ENCODE results near the gene CFAP46.
"Not testable (repeated sequence)": the region's sequence is repeated elsewhere in the genome, so short reads cannot be mapped to it uniquely, and the experiment has no call there.

Gene CFAP46

DNA sequence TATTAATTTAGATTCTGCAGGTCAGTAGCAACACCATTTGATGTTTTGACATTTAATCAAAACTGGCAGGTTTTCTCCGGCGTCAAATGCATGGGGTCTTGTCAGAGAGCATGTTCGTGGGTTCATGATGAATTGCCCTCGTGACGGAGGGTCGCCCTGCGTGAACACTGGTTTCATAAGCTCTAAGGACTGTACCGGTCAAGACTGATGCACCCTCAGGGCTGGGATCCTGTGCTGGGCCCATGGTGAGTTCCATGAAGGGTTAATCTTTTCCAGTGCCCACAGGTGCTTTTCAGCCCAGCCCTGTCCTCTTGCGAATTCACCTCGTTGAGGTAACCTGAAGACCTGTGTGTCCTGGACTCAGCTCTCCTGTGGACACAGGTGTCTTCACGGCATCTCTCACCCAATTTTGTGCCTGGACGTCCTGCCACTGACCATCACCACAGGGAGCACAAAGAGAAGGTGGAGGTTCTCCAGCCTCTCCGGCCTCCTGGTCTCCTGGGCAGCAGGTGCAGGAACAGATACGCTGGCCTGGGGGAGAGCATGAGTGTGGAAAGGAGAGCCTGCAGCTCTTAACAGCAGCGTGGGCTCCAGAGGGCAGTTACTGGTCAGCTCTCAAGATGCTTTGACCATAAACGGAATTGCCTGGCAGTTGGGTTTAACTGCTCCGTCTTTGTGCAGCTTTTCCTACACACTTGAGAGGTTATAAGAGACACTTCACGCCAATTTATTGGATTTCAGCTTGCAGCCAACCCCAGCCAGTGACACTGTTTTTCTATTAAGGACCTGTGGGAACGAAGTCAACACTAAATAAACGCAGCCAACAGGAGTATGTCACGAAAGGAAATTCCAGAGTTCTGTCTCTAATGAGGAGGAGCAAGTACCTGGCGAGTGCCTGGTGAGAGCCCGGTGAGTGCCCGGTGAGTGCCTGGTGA, 37.4 kb upstream of the CFAP46 start:
- DNase-seq (ENCODE audit: low spot score): no peak

DNA sequence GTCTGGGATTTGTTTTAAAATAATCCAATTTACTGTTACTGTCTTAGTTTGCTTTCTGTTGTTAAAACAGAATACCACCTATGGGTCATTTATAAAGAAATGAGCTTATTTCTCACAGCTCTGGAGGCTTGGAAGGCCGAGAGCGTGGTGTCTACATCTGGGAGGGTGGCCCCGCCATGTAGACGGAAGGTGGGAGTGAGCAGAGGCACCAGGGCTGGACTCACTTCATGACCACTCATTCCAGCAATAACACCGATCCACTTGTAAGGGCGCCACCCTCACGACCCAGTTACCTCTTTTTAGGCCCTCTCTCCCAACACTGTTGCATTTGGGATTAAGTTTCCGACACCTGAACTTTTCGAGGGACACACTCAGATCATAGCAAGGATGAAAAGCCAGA, 36.2 kb upstream of the CFAP46 start:
- no peak for DNase-seq (ENCODE audit: low spot score)

DNA sequence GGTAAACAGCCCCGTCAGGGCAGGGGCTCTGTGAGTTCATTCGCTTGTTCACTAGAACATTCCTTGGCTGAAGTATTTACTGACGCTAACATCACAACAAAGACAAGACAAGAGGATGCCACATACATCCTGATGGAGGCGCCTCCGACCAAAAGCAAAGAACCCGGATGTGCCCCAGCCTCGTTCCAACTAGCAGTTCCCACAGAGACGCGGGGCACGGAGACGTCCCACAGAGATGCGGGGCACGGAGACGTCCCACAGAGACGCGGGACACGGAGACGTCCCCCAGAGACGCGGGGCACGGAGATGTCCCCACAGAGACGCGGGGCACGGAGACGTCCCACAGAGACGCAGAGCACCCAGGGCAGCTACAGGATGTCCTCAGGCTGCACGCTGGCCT, 35.4 kb upstream of the CFAP46 start:
- no peak for DNase-seq (ENCODE audit: low spot score)

DNA sequence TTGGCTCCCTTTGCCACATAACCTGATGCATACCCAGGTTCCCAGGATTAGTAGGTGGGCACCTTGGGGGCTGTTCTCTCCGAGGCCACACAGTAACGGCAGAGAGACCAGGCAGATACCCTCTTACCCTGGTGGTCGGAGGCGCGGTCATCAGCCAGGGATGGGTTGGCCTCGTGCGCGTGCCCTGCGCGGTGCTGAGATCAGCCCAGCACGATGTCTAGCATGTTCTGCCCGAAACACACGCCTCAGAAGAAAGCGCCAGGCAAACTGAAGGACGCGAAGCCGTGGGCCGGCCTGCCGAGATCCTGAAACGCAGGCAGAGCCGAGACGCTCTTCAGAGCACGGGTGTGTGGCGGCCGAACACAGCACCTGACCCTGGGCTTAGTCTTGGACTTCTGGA, 34.7 kb upstream of the CFAP46 start:
- DNase-seq (ENCODE audit: low spot score): no peak

DNA sequence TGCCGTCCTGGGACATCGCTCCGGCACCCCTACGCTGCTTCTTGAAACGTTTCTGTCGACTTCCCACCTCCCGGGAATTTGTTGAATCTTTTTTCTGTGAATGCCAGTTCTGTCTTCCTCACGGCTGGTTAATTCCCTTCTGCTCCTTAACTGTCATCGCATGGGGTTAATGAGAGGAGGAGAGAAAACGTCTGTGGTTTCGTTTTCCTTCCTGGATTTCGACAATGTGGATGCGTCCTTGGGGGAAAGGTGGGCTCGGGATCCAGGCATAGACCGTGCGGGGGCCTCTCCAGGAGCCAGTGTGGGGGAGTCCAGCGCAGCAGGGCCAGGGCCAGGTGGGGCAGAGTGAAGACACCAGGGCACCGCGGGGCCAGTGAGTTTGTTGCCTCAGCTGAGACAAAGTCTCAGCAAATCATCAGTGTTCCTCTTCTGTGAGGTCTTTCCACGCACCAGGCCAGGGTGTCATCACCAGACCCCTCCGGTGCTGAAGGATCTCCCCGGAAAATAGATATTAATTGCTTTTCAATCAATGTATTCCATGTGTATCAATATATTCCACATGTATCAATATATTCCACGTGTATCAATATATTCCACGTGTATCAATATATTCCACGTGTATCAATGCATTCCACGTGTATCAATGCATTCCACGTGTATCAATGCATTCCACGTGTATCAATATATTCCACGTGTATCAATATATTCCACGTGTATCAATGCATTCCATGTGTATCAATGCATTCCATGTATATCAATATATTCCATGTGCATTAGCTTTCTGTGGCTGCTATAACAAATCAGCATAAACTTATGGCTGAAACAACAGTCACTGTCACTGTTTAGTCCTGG, 33.7 kb upstream of the CFAP46 start:
- DNase-seq (ENCODE audit: low spot score): no peak

DNA sequence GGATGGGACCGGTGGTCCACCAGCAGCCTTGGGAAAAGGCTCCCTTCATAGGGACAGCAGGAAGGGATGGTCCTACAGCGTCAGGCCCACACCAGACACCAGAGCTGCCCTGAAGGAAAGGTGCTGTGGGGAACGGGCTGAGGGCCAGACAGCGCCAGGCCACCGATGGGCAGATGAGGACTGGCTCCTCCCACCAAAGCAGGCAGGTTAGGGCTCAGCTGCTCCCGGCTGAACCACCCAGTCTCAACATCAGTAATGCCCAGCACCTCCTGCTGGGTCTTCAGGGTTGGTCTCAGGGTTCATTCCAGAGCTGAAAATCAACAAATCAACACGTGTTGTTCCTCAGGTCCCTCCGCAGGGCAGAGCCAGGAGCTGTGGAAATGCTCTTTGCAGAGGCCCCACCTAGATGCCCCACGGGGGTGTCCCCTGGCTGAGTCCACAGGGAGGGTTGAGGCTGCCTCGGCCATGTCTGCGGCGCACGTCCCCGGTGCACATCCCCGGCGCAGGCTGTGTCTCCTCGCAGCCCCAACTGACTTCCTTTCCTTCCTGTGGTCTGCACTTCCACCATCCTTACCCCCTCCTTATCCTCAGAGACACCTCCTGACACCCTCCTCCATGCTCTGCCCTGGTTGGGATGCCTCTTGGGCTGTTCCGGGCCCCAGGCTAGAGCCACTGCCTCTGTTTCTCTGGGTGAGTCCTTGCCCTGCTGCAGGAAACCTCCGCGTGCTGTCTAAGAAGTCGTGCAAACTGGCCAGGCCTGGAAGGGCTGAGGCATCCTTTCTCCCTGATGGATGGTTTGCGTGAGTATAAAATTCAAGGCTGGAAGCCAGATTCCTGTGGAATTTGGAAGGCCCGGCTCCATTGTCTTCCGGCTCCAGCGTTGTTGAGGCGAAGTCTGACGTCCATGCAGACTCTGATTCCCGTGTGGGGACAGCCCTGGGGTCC, 32.8 kb upstream of the CFAP46 start:
- no peak for DNase-seq (ENCODE audit: low spot score)

DNA sequence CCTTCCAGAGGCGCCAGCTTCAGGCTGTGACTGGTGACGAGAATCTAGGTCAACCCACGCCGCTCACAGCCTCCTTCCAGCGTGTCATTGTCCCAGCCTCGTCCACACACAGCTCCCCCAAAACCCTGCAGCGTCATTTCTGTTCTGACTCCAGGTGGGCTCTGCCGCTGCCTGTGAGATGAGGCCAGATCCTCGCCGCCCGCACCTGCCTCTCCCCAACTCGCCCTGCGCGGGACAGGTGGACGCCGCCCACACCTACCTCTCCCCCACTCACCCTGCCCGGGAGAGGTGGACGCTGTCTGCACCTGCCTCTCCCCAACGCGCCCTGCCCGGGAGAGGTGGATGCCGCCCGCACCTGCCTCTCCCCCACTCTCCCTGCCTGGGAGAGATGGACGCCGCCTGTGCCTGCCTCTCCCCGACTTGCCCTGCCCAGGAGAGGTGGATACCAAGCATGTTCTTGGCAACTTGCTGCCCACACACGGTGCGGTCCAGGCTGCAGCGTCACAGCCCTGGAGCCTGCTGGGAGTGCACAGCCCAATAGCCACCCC, 32.0 kb upstream of the CFAP46 start:
- no peak for DNase-seq (ENCODE audit: low spot score)

DNA sequence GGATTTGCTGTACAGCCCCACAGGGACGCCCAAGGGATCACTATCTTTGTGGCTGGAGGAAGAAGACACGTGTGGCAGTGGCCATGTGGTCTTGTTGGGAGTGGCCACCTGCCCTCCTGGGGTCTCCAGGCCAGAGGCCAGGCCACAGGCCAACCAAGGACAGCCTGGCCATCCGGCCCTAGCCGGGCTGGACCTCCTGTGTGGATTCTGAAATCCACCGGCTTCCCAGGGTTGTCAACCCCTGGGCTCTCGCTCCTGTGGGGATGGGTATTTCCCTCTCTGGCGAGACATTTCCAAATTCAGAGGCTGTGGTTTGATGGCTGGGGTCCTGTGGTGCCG, 31.5 kb upstream of the CFAP46 start:
- DNase-seq (ENCODE audit: low spot score): no peak

DNA sequence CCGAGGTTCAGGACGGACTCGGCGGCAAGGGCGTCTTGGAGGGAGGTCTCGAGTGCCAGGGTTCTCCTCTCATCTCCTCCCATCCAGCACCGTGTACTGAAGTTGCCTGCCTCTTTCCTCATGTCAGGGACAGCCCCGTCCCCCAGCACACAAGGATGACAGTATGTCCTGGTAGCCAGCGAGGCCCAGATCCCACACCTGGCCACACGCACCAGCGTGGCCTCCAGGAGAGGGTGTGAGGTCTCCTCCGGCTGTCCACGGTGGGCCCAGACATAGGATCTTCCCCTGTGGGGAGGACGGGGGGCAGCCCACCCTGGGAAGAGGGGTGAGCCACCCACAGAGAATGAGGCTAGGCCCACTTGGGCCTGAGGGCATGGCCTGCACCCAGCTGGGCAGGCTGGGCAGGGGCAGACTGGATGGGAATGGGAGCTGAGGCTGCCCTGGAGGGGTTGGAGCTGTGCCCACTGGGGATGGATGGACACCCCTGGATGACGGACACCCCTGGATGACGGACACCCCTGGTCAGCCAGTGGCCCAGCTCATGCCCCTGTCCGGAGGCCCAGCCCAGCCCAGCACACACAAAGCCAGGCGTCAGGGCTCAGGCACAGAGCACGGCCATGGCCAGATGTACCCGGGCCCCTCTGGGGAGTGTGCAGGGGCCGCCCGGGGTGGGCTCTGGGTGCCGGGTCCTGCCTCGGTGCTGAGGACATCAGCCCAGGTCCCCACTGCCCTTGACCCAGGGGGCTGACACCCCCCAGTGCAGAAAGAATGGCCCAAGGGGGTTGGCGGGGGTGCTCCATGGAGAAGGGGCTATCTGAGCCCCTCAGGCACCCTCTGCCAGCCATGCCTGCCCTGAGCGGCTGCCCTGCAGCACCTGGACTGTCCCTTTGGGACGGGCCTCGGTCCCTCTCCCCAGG, 30.9 kb upstream of the CFAP46 start:
- no peak for DNase-seq (ENCODE audit: low spot score)

DNA sequence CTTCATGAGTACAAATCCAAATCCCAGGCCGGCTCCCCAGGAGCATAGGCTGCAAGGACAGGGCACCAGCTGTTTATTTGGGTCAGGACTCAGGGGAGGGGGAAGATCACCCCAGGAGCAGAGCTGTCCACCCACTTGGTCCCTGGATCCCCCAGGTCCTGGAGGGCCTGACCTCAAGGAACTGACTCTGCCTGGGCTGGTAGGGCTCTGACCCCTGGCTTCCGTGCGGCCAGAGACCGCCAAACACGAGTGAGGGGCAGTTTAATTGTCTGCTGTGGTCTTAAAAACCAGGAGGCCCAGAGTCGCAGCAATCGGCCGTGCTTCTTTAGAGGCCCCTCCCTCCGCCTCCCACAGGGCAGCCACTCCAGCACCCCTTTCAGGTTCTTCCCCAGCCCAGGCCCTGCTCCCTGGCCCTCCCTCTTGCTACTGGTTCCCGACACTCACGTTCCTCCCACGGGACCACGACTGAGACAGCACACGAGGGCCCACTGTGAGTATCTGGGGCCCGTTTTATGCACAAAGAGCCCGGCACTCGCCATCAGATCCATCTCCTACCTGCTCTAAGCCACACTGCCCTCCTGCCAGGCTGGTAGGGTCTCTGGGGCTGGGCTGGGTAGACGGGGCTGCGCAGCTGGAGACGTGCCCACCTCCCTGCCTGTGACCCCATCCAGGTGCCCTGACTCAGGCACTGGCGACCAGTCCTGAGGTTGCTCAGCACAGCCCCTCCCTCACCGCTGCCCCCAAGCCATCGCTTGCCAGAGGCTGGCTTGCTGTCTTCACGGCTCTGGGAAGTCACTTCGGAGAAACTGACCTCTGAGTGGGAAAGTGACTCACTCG, 30.0 kb upstream of the CFAP46 start:
- DNase-seq (ENCODE audit: low spot score): no peak

DNA sequence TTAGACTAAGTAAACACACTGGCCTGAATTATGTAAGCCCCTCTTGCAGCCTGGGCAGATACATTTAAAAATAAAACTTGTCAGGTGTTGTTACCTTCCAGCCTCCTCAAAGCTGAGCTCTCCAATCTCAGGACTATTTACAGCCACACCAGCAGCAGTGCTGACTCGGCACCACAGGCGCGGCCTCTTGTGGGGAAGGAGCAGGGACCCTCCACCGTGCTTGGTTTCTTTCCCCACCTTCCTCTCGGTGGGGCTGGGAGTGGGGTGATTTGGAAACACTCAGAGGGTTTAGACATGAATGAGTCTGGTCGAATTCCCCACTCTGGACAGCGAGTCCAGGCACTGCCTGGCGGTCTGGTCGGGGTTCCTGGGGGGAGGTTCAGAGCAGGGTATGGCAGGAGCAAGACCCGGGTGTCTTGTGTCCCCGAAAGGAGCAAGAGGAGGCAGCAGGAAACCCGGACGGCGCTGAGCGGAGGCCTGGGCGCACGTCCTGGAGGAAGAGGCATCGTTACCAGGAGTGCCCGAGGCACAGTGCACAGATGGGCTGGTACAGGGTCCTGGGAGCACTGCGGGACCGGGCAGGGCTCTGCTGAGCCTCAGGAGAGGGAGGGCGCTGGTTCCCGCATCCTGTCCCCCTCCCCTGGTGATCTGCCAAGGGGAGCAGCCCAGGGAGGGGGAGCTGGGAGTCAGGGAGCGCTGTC, 29.2 kb upstream of the CFAP46 start:
- DNase-seq (ENCODE audit: low spot score): no peak

DNA sequence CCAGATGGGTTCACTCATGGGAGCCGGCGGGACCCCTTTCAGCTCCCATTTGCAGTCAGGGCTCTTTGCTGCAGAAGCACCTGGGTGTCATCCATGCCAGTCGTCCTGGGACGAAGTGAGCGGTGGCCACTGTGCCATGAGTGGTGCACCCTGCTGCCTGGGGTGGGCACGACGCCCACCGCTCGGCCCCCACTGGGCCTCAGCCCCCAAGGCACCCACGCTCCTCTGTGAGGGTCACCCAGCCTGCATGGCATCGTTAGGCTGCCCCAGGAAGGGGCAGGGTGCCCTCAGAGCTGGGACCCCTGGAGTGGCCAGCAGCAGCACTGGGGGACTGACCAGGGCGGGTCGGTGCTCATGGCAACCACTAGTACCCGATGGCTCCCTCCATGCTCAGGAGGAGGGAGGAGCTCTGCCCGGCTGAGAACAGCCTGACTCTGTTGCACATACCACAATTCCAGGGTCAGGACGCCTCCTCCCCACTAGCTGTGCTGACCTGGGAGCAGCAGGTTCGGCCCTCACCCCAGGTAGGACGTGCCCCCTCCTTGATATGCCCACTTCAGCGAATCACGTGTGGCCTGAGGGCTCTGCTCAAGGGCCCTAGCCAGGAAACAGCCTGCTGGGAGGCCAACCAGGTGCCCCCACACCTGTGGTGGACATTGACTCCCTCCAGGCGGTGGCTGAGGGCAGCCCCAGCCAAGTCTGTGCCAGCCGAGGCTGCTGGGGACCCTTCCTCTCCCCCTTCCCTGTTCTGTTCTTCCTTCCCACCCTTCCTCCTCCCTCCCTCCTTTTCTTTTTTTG, 28.5 kb upstream of the CFAP46 start:
- DNase-seq (ENCODE audit: low spot score): no peak

DNA sequence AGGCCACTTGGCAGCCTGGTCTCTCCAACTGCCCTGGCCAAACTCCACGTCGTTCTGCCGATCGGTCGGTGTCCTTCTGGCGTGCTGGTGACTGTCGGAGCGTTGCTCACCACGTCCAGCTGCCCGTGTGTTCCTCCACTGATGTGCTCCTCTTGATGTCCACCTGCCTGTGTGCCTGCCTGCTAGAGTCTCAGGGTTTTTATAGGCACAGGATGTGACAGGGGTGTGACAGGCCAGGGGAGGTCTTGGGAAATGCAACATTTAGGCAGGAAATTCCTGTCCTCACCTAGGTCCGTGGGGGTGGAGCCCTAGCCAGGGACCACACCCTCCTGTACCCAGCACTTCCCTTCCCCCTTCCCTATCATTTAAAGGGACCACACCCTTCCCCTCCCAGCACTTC, 25.2 kb upstream of the CFAP46 start:
- DNase-seq (ENCODE audit: low spot score): no peak

DNA sequence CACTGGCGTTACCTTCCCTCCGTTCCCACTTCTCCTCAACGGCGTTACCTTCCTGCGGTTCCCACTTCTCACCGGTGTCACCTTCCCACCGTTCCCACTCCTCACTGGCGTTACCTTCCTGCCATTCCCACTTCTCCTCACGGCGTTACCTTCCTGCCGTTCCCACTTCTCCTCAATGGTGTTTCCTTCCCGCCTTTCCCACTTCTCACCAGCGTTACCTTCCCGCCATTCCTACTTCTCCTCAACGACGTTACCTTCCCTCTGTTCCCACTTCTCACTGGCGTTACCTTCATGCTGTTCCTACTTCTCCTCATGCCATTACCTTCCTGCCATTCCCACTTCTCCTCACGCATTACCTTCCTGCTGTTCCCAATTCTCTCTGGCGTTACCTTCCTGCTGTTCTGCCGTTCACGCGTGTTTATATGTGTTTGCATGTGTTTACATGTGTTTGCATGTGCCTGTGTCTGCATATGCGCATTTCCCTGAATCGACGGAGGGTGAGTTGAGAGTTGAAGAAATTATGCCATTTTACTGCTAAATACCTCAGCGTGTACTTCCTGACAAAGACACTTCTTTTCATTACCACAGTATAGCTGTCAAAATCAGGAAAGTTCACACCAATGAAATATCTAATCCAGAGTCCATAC, 23.2 kb upstream of the CFAP46 start:
- DNase-seq (ENCODE audit: low spot score): no peak

DNA sequence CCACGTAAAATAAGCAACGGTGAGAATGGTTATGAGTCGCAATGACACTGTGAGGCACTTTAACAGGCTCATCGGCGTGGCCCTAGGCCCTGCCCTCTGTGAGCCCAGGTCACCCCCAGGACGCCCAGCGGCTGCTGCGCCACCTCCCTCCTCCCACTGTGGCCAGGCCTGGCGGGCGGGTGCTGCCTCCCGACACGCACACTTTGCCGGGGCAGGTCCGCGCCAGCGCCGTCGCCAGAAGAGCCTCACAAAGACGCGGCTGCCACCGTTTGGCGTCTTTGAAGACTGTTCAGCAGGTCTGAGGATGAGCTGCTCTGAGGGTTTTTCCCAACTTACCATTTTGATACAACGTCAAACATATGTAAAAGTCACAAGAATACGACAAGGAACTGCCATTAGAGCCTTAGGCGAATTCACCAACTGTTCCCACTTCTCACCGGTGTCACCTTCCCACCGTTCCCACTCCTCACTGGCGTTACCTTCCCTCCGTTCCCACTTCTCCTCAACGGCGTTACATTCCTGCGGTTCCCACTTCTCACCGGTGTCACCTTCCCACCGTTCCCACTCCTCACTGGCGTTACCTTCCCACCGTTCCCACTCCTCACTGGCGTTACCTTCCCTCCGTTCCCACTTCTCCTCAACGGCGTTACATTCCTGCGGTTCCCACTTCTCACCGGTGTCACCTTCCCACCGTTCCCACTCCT, 22.5 kb upstream of the CFAP46 start:
- not testable (repeated sequence) for DNase-seq (ENCODE audit: low spot score)

DNA sequence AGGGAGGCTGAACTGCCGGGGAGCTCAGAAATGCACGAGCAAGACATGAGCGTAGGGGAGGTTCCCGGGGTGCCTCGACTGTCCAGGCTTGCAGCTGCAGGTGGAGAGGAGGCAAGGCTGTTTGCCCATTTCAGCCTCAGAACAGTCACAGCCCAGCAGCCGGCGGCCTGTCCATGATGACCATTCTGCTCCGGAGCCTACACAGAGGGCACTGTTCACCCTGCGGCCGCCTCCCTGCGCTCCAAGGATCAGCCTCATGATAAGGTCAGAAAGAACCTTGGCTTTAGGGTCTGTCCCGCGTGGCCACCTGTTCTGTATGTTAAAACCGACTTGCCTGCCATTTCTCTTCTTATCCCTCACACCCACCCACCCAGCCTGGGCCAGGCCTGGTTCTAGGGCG, 21.9 kb upstream of the CFAP46 start:
- no peak for DNase-seq (ENCODE audit: low spot score)

DNA sequence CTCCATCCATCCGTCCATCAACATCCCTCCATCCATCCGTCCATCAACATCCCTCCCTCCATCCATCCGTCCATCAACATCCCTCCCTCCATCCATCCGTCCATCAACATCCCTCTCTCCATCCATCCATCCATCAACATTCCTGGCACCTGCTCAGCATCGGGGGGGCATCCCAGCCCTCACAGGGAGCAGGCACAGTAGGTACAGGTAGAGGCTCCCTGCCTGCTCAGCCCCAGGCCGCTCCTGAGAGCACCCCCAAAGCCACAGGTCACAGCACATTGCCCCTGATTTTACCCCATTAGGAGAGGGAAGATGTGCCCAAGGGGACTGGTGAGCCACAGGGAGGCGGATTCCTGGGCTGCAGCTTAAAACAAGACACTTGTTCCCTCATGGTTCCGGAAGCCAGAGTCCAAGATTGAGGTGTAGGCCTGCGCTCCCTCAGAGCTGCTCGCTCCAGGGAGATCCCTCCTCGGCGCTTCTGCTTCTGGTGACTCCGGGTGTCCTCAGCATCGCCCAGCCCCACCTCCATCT, 21.1 kb upstream of the CFAP46 start:
- DNase-seq (ENCODE audit: low spot score): no peak

All from Ammon's horn (tissue), 1 donor.